ENCODE data around the gene NCBP1.
"Not testable (repeated sequence)": the region's sequence is repeated elsewhere in the genome, so short reads cannot be mapped to it uniquely, and the experiment has no call there.

The NCBP1 gene

DNA sequence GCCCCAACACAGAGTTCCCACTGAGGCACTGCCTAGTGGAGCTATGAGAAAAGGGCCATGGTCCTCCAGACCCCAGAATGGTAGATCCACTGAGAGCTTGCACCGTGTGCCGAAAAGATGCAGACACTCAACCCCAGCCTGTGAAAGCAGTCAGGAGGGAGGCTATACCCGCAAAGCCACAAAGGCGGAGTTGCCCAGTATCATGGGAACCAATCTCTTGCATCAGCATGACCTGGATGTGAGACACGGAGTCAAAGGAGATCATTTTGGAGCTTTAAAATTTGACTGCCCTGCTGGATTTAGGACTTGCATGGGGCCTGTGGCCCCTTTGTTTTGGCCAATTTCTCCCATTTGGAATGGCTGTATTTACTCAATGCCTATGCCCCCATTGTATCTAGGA is 11.1 kb upstream of the NCBP1 start:
- FAIRE-seq; DNase-seq (ENCODE audit: insufficient read length, low spot score): not testable (repeated sequence)

DNA sequence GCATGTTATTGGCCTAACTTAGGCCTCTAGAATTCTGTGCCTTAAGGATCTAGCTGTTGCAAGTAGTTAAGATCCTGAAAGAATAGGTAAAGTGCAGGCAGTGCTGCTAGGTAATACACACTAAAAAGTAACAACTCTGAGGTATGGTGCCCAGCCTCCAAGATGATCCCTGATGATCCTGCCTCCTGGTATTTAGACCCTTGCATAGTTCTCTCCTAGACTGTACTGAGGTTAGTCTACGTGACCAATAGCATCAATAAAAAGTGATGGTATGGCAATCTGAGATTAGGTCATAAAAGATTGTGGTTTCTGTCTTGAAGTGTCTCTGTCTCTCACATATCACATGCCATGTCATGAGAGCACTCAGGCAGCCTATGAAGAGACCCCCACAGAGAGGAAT is 9.7 kb upstream of the NCBP1 start:
- FAIRE-seq: no peak

DNA sequence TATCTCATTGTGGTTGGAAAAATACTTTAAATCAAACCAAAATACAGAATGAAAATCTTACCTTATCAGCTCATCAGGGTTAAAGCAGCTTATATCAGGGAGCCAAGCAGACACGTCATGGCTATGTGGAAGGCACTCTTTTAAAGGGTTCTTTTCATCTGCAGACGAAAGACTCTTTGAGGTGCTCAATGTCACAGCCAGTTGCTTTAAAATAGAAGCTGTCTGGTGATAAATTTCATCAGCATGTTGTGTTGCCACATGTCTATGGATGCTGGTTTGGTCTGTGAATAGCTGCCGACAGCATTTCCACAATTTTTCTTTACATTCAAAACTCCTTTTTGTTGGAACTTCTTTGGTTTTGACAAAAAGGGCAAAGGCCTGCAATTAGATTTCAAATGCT is 8.0 kb upstream of the NCBP1 start:
- DNase-seq (ENCODE audit: insufficient read length, low spot score) (no peak), FAIRE-seq (no peak)

More for the DNA sequence above, 9.7 kb upstream of the NCBP1 start:
- no peak for DNase-seq (ENCODE audit: insufficient read length, low spot score)

DNA sequence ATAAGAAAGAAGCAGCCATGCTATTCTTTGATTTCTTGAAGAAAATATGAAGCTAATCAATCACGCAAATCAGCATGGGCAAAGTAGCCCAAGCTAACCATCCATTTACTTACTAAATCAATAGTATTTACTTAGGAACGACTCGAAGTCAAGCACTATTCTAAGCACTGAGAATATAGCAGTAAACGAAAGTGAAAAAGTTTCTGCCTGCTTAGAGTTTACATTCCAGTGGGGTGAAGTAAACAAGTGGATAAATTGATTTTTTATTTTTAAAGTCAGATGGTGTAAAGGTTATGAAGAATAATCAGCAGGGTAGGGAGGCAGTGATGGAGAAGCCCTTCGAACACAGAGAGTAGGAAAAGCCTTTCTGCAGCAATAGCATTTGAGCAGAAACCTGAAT is 6.0 kb upstream of the NCBP1 start:
- FAIRE-seq: no peak
- no peak for DNase-seq (ENCODE audit: insufficient read length, low spot score)

DNA sequence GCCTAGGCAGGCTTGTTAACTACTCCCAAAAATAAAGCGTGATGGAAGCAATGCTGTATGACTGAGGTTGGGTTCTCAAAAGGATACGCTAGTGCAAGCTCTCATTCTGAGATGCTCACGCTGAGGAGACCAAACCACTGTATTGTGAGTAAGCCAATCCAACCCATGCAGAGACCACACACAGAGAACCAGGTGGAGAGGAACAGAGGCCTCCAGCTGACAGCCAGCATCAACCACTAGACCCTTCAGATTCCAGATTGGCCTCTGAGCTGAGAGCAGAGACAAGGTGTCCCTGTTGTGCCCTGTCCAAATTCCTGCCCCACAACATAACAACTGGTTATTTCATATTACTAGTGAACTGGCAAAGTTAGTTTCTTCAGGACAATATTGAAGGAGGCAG is 5.0 kb upstream of the NCBP1 start:
- DNase-seq (ENCODE audit: insufficient read length, low spot score) (no peak), FAIRE-seq (no peak)

DNA sequence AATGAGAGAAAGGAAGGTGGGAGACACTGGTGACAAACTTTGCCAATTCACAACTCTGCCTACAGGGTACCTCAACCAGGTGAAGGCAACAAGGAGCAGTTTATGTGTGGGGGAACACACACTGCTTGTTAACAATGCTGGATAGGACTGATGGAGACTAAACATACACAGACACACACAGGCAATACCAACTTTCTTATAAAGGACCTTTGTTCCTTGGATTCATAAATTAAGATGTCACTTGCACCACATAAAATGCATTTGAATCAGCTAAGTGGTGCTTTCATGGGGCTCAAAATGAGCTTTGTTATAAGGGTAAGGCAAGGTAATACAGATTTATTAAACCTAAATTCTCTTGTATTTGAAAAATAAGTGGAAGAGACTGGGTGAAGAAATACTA is 4.5 kb upstream of the NCBP1 start:
- no peak for FAIRE-seq

DNA sequence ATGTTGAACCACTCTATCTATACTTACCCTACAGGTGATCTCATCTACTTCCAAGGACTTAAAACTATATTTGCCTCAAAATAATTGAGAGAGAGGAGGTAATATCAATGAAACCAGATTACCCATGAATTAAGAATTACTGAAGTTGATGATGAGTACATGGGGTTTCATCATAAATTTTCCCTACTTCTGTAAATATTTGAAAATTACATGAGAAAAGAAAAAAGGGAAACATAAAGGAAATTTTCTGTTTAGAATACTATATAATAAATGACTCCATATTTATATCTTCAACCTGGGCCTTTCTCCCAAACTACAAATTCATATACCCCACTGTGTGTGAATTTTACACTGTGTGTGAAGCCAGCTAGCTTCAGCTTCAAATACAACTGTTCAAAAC is 3.0 kb upstream of the NCBP1 start:
- DNase-seq (ENCODE audit: insufficient read length, low spot score): no peak
- no peak for FAIRE-seq

More for the DNA sequence above, 4.5 kb upstream of the NCBP1 start:
- no peak for DNase-seq (ENCODE audit: insufficient read length, low spot score)

DNA sequence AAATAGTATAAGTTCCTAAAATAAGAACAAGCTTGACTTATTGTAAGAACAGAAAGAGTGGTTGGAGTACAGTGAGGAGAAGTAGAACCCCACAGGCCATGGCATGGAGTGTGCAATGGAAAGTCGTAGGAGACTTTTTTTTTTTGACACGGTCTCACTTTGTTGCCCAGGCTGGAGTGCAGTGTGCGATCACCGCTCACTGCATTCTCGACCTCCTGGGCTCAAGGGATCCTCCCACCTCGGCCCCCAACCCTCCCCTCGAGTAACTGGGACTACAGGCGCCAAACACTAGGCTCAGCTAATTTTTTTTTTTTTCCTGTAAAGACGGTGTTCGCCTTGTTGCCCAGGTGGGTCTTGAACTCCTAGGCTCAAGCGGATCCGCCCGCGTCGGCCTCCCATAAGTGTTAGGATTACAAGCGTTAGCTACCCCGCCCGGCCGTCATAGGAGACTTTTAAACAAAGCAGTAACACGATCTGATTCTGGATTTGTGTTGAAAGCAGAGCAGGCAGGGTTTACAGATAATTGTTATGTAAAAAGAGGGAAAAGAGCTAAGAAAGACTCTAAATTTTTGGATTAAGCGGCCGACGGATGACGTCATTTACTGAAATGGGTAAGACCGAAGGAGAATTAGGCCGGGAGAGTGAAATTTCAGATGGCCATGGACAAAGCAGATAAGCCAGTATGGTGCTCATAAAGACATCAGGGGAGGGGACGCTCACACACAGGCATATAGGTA is 1.2 kb upstream of the NCBP1 start:
- no peak for FAIRE-seq

DNA sequence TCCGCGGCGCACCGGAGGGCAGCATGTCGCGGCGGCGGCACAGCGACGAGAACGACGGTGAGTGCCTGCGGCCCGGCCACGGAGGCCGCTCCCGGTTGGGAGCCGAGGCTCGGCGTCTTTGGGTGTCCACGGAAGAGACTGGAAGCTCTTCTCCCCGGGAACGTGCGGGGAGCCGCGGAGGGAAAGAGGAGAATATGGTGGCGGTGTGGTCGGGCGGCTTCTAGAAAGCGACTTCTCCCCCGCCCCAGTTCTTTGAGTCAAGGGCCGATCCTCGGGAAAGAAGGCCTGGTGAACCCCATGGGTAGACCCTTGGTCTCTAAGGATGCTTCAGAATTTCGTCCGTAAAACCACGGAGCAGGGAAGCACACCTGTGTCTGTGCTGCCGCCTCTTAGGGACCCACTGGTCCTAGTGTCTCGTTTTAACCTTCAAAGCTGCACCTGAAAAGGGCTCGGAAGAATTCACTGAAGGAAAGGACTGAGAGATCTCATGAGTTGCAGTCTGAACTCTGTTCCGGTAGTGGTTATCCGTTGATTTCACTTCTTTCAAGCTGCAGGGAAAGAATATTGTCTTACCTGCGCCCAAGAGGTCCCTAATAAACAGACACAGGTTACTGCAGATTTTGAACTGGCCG is 354 bp downstream of the NCBP1 start:
- no peak for FAIRE-seq
- no peak for DNase-seq (ENCODE audit: insufficient read length, low spot score)

More for the DNA sequence above, 1.2 kb upstream of the NCBP1 start:
- no peak for DNase-seq (ENCODE audit: insufficient read length, low spot score)

DNA sequence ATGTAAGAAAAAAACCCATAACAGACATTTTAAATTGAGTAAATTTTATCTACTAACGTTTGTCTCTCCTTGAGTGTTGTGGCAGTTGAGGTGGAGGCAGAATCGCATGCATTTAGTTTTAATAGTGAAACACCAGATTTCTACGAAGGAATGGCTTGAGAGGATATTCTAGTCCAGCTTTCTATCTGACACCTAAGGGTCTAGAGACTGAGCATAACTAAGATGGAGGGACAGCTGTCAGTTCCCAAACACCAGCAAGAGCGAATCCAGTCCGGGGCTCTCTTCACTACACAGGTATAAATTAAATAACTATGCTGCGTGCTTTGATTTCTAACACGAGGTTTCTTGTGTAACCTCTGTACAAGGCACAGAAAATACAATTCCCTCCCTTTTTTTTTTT is 1.4 kb downstream of the NCBP1 start:
- FAIRE-seq (no peak), DNase-seq (ENCODE audit: insufficient read length, low spot score) (no peak)

DNA sequence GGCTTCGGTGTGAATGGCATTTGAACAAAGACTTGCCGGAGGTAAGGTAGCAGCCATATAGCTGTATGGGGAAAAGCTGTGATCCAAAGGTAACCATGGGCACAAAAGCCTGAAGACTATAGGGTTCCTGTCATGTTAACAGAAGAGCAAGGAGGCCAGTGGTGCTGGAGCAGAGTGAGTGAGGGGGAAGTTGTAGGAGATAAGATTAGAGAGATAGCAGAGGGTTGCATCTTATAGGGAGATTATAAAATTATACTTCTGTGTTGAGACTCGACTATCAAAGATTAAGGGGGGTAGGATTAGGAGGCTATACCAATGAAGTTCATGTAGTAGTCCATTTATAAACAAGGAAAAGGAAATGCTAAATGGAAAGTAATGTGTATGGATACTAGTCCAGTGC is 3.3 kb downstream of the NCBP1 start:
- FAIRE-seq: no peak
- DNase-seq (ENCODE audit: insufficient read length, low spot score): no peak

DNA sequence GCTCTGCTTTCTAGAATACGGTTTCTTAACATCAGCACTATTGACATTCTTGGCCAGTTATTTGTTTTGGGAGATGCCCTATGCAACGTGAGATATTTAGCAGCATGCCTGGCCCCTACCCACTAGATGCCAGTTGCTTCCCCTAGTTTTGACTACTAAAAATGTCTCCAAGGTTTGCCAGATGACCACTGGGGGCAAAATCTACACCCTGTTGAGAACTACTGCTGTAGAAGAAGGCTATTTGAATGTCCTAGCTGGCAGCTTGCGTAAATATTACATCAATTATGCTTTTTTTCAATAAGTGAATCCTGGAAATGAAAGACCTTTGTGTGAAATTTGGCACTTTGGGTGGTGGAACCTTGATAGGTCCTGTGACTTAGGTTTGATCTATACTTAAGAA is 5.0 kb downstream of the NCBP1 start:
- no peak for DNase-seq (ENCODE audit: insufficient read length, low spot score)
- no peak for FAIRE-seq

DNA sequence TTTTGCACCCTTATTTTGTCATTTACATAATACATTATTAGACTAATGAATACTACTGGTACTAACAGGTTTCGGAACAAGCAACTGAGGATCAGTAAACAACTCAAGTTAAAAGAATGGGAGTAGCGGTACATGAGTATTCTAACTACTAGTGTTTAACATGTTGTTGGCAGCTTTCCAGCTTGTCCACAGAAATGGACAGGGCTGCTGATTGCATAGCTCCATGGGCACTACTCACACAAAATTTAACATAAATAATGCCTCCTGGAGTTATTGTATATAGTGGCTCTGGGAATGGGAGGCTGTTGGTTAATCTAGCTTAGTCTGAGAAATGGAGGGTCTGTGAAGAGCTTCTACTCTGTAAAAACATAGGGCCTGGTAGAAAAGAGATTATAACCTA is 6.7 kb downstream of the NCBP1 start:
- FAIRE-seq: no peak
- DNase-seq (ENCODE audit: insufficient read length, low spot score): no peak

DNA sequence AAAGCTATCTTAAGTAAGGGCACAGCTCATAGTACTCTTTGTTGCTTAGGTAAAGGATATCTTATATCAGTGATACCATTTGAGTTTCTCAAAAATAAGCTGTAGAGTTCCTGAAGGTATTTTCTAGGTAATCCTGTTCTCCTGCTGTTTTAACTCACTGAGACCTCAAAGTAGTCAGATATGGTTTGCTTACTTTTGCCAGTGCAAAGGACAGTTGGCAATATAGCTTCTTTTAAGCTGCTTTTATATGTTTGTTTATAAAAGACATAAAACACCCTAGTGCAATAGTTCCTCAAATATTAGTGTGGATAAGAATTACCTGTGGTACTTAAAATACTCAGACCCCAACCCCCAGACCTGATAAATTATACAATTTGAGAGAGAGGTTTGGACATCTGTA is 12.1 kb downstream of the NCBP1 start:
- no peak for FAIRE-seq

DNA sequence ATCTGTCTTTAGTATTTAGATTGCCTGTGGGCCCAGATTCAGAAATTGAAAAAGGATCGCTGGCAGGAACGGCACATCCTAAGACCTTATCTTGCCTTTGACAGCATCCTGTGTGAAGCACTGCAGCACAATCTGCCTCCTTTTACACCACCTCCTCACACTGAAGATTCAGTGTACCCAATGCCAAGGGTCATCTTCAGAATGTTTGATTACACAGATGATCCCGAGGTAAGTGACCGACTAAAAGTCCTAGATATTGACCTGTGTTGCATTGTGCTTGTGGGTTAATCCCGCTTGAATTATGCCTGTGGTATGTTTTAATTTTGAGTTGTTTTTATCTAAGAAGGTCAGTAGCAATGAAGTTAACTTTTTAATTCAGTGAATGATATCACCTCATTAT is 14.4 kb downstream of the NCBP1 start:
- no peak for DNase-seq (ENCODE audit: insufficient read length, low spot score)
- FAIRE-seq: no peak

More for the DNA sequence above, 12.1 kb downstream of the NCBP1 start:
- DNase-seq (ENCODE audit: insufficient read length, low spot score): no peak

DNA sequence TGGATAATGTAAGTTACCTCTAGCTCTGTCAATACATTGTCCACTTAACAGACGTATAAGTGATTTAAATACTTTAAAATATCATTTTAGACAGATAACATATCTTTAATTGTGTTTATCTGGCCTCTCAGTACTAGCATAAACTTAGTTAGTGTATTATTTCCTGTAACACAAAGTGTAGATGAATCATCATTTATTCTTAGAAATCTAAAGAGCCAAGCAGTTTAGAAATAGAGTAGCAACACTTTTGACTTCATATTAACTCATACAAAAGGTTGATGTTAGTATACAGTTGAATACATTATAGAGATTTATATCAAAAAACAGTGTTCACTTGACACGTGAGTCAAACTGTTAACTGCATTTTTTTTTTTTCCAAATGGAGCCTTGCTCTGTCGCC is 18.0 kb downstream of the NCBP1 start:
- DNase-seq (ENCODE audit: insufficient read length, low spot score): no peak
- FAIRE-seq: no peak

DNA sequence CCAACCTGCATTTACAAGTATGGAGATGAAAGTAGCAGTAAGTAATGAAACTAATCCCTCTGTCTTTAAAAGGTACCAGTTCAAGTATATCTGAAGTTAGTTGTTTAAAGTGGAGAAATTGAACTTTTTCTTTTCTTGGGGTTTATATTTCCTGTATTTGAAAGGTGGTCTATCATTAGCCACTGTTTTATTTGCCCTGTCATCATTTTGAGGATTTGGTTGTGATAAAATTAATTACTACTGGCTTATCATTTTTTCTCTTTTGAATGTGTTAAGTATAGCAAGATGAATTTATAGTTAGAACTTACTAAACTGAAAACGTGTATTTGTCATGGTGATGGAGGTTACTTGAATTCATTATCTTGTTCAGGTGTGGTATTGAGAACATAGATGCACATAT is 25.1 kb downstream of the NCBP1 start:
- DNase-seq (ENCODE audit: insufficient read length, low spot score) (no peak), FAIRE-seq (no peak)

DNA sequence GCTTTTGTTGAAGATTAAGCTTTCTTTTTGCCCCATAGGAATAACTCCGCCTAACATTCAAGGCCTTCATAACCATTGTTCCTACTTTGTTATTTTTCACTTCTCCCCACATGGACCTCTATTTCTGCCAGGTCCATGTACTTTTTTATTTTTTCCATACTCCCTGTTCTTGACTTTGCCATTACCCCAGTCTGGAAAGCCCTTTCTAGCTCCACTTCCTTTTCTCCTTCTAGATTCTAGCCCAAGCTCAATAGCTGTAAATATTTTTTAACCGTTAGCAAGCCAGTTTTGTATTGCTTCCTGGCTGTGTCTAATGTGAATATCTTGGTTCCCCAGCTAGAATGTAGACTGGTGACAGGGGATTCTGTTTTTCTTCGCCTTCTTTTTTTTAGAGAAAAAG is 26.1 kb downstream of the NCBP1 start:
- no peak for DNase-seq (ENCODE audit: insufficient read length, low spot score)
- no peak for FAIRE-seq

DNA sequence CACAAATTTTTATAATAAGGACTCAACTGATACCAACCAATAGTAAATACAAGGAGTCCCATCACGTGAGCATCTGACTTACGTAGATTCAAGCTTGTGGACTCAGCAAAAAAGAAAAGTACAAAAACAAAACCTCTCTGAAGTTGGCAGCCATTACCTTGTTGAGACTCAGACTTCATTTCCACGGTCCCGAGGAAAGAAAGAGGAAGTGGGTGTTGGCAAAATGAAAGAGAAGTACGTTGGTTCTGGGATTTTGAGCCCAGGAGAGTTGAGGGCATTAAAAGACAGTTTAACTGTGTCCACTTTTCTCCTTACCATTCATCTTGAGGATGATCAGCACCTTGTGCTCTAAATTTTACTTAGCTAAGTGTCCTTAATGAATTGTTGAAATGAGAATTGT is 26.7 kb downstream of the NCBP1 start:
- FAIRE-seq (no peak), DNase-seq (ENCODE audit: insufficient read length, low spot score) (no peak)

DNA sequence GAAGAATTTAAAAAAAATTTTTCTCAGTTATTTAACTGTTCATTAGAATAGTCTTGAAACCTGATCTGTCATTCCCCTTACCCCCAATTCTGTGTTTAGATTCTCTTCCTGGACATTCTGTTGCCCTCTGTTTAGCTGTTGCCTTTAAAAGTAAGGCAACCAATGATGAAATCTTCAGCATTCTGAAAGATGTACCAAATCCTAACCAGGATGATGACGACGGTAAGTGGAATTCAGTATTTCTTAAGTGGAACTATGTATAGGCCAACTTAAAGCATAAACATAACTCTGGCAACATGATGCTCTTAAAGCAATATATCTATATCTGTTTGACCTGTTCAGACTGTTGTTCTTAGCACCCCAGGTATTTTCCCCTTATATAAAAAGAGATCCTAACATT is 27.2 kb downstream of the NCBP1 start:
- DNase-seq (ENCODE audit: insufficient read length, low spot score) (no peak), FAIRE-seq (no peak)

DNA sequence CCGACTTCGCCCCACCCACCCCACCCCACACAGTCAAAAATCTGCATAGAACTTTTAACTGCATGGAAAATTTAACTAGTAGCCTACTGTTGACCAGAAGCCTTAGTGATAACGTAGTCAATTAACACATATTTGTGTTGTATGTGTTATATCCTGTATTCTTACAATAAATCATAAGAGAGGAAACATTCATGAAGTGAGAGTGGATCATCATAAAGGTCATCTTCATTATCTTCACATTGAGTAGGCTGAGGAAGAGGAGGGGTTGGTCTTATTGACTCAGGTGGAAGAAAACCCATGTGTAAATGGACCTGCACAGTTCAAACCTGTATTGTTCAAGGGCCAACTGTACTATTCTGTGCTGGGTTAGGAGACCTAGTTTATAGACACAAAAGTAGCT is 32.1 kb downstream of the NCBP1 start:
- DNase-seq (ENCODE audit: insufficient read length, low spot score) (no peak), FAIRE-seq (no peak)

DNA sequence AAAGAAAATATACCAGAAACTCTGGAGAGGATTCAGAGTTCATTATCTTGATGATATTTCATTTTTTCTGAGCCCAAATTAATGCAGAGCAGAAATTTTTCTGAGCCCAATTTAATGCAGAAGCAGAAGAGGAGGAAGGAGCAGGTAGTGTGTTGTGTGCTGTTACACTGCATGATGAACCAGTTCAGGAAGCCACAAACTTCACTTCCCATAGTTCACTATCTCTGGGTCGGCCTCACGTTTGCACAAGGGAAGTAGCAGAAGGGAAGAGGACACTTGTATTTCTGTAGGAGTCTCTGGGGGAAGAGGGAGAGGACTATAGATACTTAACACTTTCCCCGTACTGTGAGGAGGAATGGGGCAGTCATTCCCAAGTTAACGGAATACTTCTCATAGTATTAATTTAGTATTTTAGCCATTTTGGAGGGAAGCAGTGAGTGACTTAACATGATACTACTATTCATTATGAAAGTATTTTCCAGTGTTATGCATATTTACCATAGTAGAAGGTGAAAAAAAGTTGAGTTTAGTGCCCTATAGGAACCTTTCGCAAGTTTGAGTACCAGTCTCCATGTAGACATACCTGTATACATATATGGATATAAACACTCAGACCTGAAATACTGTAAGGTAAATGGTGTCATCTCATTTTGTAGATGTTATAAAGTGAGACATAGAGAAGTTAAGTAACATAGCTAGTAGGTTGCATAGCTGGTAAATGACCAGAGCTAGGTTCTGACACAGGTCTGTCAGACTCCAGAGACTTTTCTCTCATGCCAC is 33.5 kb downstream of the NCBP1 start:
- no peak for DNase-seq (ENCODE audit: insufficient read length, low spot score)
- no peak for FAIRE-seq

Measured in HTR-8/SVneo (cell line).